Activated T-cell treated with anti-CD3 and anti-CD28 coated beads, Interleukin-2, amount 50 U/mL, for 72 hours (primary cell): ENCODE results near the gene GAPDHS. TPM values are rescaled to one million over a fixed set of nuclear protein-coding genes. Genes with fewer than 3 reads are reported as not detected.

ENCODE experiments used
- ATAC-seq, 2 donors: fragments of 150-1000 bp; cut with Tn5 transposase; replicated peaks in 1 of 2; 2 replicates each; pipeline ENCODE4 v1.10.0; 2021; ENCODE audit warnings: moderate library complexity in 2 of 2, mild to moderate bottlenecking in 1 of 2
- DNase-seq, 2 donors: peaks; one replicate each; pipeline ENCODE4 v3.0.0; 2021 to 2022; ENCODE audit warnings: mixed read lengths in 1 of 2
- H3K27ac Mint-ChIP-seq: one replicate; pipeline ENCODE4 v1.8.0; 2022; ENCODE audit warnings: mild to moderate bottlenecking, moderate library complexity, mixed read lengths
- H3K27me3 Mint-ChIP-seq: one replicate; pipeline ENCODE4 v1.8.0; 2022; ENCODE audit warnings: low read depth, mixed read lengths
- H3K36me3 Mint-ChIP-seq, 2 donors: one replicate each; pipeline ENCODE4 v1.8.0; 2022; ENCODE audit warnings: mixed read lengths in 2 of 2, mild to moderate bottlenecking in 1 of 2; ENCODE audit not compliant: insufficient read depth in 2 of 2
- H3K4me1 Mint-ChIP-seq: one replicate; pipeline ENCODE4 v1.8.0; 2022; ENCODE audit warnings: low read depth, mixed read lengths
- H3K4me3 Mint-ChIP-seq, 2 donors: one replicate each; pipeline ENCODE4 v1.8.0; 2022; ENCODE audit warnings: mild to moderate bottlenecking in 2 of 2, mixed read lengths in 2 of 2, moderate library complexity in 2 of 2
- H3K9me3 Mint-ChIP-seq, 2 donors: one replicate each; pipeline ENCODE4 v1.8.0; 2022; ENCODE audit warnings: mixed read lengths in 2 of 2
- total RNA-seq, 2 donors: library from RNA; stranded (reverse); gene quantifications; one replicate each; pipeline ENCODE4 v1.2.3, GENCODE V29; 2022

Gene GAPDHS
- total RNA-seq, 2 donors from 2014 or later: not detected

- DNase-seq: no peak
- H3K4me1 Mint-ChIP-seq: peaks cover 5% of the 10 kb centered on the region
- no peak overlapping the region for H3K27ac Mint-ChIP-seq
- no peaks in the 10 kb centered on the region for H3K36me3 Mint-ChIP-seq
- H3K4me3 Mint-ChIP-seq: peak overlapping the region in 1 of 2 donors; percentile 79
- peaks cover 61% of the 10 kb centered on the region for H3K27me3 Mint-ChIP-seq
- no peaks in the 10 kb centered on the region for H3K9me3 Mint-ChIP-seq
- no peak for ATAC-seq
These were observed 26.0 kb downstream of the GAPDHS start for GRCh38 chr19:35559281-35559659.

- DNase-seq (no peak), ATAC-seq (no peak)
- no peak overlapping the region for H3K27ac Mint-ChIP-seq
- H3K4me1 Mint-ChIP-seq: peaks cover 5% of the 10 kb centered on the region
- H3K27me3 Mint-ChIP-seq: peaks cover 65% of the 10 kb centered on the region
- H3K36me3 Mint-ChIP-seq: no peaks in the 10 kb centered on the region
- H3K4me3 Mint-ChIP-seq: no peak overlapping the region
- no peaks in the 10 kb centered on the region for H3K9me3 Mint-ChIP-seq
These were observed 26.5 kb downstream of the GAPDHS start for GRCh38 chr19:35559781-35560180.

- Mint-ChIP-seq H3K36me3 (no peaks in the 10 kb centered on the region), H3K9me3 (no peaks in the 10 kb centered on the region), H3K27me3 (peaks cover 65% of the 10 kb centered on the region), H3K4me3 (no peak overlapping the region), H3K4me1 (peaks cover 5% of the 10 kb centered on the region), H3K27ac (no peak overlapping the region)
- ATAC-seq (no peak), DNase-seq (no peak)
These were observed 27.0 kb downstream of the GAPDHS start for GRCh38 chr19:35560271-35560670.

GRCh38 chr19:35560677-35561076, 27.4 kb downstream of the GAPDHS start:
- no peak for ATAC-seq
- DNase-seq: no peak
- Mint-ChIP-seq H3K9me3 (no peaks in the 10 kb centered on the region), H3K27ac (no peak overlapping the region), H3K4me1 (peaks cover 5% of the 10 kb centered on the region), H3K4me3 (no peak overlapping the region), H3K36me3 (no peaks in the 10 kb centered on the region), H3K27me3 (peaks cover 65% of the 10 kb centered on the region)

GRCh38 chr19:35561436-35561835, 28.2 kb downstream of the GAPDHS start:
- H3K27ac Mint-ChIP-seq: no peak overlapping the region
- no peaks in the 10 kb centered on the region for H3K36me3 Mint-ChIP-seq
- H3K4me1 Mint-ChIP-seq: peaks cover 5% of the 10 kb centered on the region
- no peaks in the 10 kb centered on the region for H3K9me3 Mint-ChIP-seq
- no peak overlapping the region for H3K4me3 Mint-ChIP-seq
- ATAC-seq (no peak), DNase-seq (no peak)
- H3K27me3 Mint-ChIP-seq: peaks cover 65% of the 10 kb centered on the region

- DNase-seq: no peak
These were observed 29.1 kb downstream of the GAPDHS start for GRCh38 chr19:35562336-35562735.

GRCh38 chr19:35562776-35563175, 29.5 kb downstream of the GAPDHS start:
- no peaks in the 10 kb centered on the region for H3K36me3 Mint-ChIP-seq
- H3K9me3 Mint-ChIP-seq: no peaks in the 10 kb centered on the region
- no peak overlapping the region for H3K27ac Mint-ChIP-seq
- peaks cover 57% of the 10 kb centered on the region for H3K27me3 Mint-ChIP-seq
- H3K4me1 Mint-ChIP-seq: no peaks in the 10 kb centered on the region
- DNase-seq: no peak
- no peak overlapping the region for H3K4me3 Mint-ChIP-seq
- ATAC-seq: no peak

More at GRCh38 chr19:35562336-35562735, 29.1 kb downstream of the GAPDHS start:
- H3K36me3 Mint-ChIP-seq: no peaks in the 10 kb centered on the region
- peaks cover 60% of the 10 kb centered on the region for H3K27me3 Mint-ChIP-seq
- no peak for ATAC-seq
- no peaks in the 10 kb centered on the region for H3K9me3 Mint-ChIP-seq
- no peak overlapping the region for H3K4me3 Mint-ChIP-seq
- H3K4me1 Mint-ChIP-seq: peaks cover 1% of the 10 kb centered on the region
- H3K27ac Mint-ChIP-seq: no peak overlapping the region

GRCh38 chr19:35563207-35563829, 30.1 kb downstream of the GAPDHS start, which contains the start of gene ATP4A:
Gene ATP4A, minus strand, starts transcription at chr19:35563658. Its CDS starts 29 bp downstream, at chr19:35563629.
- H3K27me3 Mint-ChIP-seq: peaks cover 56% of the 10 kb centered on the region
- H3K9me3 Mint-ChIP-seq: no peaks in the 10 kb centered on the region
- H3K27ac Mint-ChIP-seq: no peak within 1 kb of the TSS
- no peak for DNase-seq
- H3K36me3 Mint-ChIP-seq: no peaks in the 10 kb centered on the region
- ATAC-seq: no peak
- no peaks in the 10 kb centered on the region for H3K4me1 Mint-ChIP-seq
- no peak within 1 kb of the TSS for H3K4me3 Mint-ChIP-seq

GRCh38 chr19:35565016-35565856, 32.0 kb downstream of the GAPDHS start:
- no peaks in the 10 kb centered on the region for H3K36me3 Mint-ChIP-seq
- ATAC-seq (no peak), DNase-seq (no peak)
- no peaks in the 10 kb centered on the region for H3K4me1 Mint-ChIP-seq
- H3K9me3 Mint-ChIP-seq: no peaks in the 10 kb centered on the region
- H3K27me3 Mint-ChIP-seq: peaks cover 41% of the 10 kb centered on the region
- H3K27ac Mint-ChIP-seq: no peak overlapping the region
- H3K4me3 Mint-ChIP-seq: no peak overlapping the region

DNA sequence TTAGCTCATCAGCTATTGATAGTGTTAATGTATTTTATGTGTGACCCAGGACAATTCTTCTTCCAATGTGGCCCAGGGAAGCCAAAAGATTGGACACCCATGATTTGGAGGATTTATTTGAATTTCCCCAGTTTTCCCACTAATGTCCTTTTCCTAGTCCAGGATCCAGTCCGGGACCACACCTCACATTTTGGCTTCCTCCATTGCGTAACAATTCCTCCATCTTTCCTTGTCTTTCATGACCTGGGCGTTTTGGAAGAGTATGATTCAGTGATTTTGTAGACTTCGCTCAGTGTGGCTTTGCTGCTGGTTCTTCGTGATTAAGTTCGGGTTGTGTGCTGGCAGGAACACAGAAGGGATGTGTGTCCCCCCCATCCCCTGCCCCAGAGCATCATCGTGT, 33.5 kb downstream of the GAPDHS start:
- Mint-ChIP-seq H3K4me3 (no peak overlapping the region), H3K27me3 (peaks cover 33% of the 10 kb centered on the region), H3K36me3 (no peaks in the 10 kb centered on the region), H3K4me1 (no peaks in the 10 kb centered on the region), H3K27ac (no peak overlapping the region), H3K9me3 (no peaks in the 10 kb centered on the region)
- no peak for DNase-seq
- ATAC-seq: no peak

GRCh38 chr19:35569281-35569781, 36.1 kb downstream of the GAPDHS start:
- H3K27ac Mint-ChIP-seq: no peak overlapping the region
- H3K27me3 Mint-ChIP-seq: peaks cover 16% of the 10 kb centered on the region
- DNase-seq: no peak
- H3K4me1 Mint-ChIP-seq: no peaks in the 10 kb centered on the region
- no peaks in the 10 kb centered on the region for H3K9me3 Mint-ChIP-seq
- H3K36me3 Mint-ChIP-seq: no peaks in the 10 kb centered on the region
- no peak for ATAC-seq
- H3K4me3 Mint-ChIP-seq: no peak overlapping the region

DNA sequence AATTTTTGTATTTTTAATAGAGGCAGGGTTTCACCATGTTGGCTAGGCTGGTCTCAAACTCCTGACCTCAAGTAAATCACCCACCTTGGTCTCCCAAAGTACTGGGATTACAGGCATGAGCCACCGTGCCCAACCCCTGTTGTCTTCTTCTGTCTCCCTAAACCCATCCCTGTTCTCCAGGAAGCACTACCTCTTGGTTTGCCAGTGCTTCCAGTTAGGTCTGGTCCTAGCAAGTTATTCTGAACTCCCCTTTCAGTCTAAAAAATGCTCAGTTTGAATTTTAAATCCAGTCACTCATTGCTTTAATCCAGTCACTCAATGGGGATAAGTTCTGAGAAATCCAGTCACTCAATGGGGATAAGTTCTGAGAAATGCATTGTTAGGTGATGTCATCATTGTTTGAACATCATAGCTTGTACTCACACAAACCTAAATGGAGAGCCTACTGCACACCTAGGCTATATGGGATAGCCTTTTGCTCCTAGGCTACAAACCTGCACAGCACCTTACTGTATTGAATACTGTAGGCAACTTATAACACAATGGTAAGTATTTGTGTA, 38.2 kb downstream of the GAPDHS start:
- Mint-ChIP-seq H3K27ac (no peak overlapping the region), H3K36me3 (peaks cover under 1 to 9% of the 10 kb centered on the region in 2 donors), H3K4me1 (no peaks in the 10 kb centered on the region), H3K9me3 (peaks cover 7 to 10% of the 10 kb centered on the region in 2 donors), H3K27me3 (peaks cover 15% of the 10 kb centered on the region), H3K4me3 (no peak overlapping the region)
- DNase-seq (no peak), ATAC-seq (peak in 1 of 2 donors; percentile 58)

DNA sequence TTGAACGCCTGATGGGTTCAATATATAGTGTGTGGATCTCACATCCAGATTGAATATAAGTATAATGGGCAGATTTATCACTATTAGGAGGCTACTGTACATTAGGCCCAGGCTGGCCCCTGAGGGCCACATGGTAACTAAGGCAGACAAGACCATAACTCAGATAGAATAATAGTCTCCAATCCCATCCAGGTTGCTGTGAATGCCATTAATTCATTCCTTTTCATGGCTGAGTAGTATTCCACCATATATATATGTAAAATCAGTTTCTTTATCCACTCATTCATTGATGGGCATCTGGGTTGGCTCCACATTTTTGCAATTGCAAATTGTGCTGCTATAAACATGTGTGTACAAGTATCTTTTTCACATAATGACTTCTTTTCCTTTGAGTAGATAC, 44.7 kb downstream of the GAPDHS start:
- Mint-ChIP-seq H3K9me3 (peaks cover 14 to 17% of the 10 kb centered on the region in 2 donors), H3K27ac (no peak overlapping the region), H3K4me1 (no peaks in the 10 kb centered on the region), H3K4me3 (no peak overlapping the region), H3K27me3 (peaks cover 8% of the 10 kb centered on the region), H3K36me3 (peaks cover 11 to 17% of the 10 kb centered on the region in 2 donors)
- DNase-seq (no peak), ATAC-seq (no peak)
